HG03457 (cell line): Measurements from ENCODE around the gene ARHGEF25.
"Not testable (repeated sequence)": the region's sequence is repeated elsewhere in the genome, so short reads cannot be mapped to it uniquely, and the experiment has no call there.

Experiments used
- ATAC-seq: cut with Tn5 transposase; IDR thresholded peaks from one replicate; pipeline ENCODE4 v1.9.1; 2021; ENCODE audit warnings: moderate number of reproducible peaks; ENCODE audit not compliant: unreplicated experiment

ARHGEF25 gene

GRCh38 chr12:57611108-57611826 is at the start of gene ARHGEF25:
Gene ARHGEF25 (plus strand): TSS chr12:57611435. CDS start chr12:57611895, 460 bp downstream.
- ATAC-seq: no peak

GRCh38 chr12:57563358-57563757 is 47.9 kb upstream of the ARHGEF25 start:
- no peak for ATAC-seq

- no peak for ATAC-seq
These were observed 47.0 kb upstream of the ARHGEF25 start for GRCh38 chr12:57564178-57564740.

- no peak for ATAC-seq
These were observed 42.4 kb upstream of the ARHGEF25 start for GRCh38 chr12:57568838-57569237.

GRCh38 chr12:57569858-57570257 is 41.4 kb upstream of the ARHGEF25 start:
- ATAC-seq: no peak

GRCh38 chr12:57570438-57570837 is 40.8 kb upstream of the ARHGEF25 start:
- ATAC-seq: not testable (repeated sequence)

GRCh38 chr12:57571926-57572762 is 39.1 kb upstream of the ARHGEF25 start:
- no peak for ATAC-seq

- ATAC-seq: no peak
These were observed 36.4 kb upstream of the ARHGEF25 start for GRCh38 chr12:57574795-57575194.

- no peak for ATAC-seq
These were observed 35.2 kb upstream of the ARHGEF25 start for GRCh38 chr12:57575771-57576612.

- no peak for ATAC-seq
These were observed 34.5 kb upstream of the ARHGEF25 start for GRCh38 chr12:57576613-57577160.

- ATAC-seq: no peak
These were observed 33.1 kb upstream of the ARHGEF25 start for GRCh38 chr12:57577981-57578758.

GRCh38 chr12:57579011-57579410 is 32.2 kb upstream of the ARHGEF25 start:
- no peak for ATAC-seq

- ATAC-seq: no peak
These were observed 31.4 kb upstream of the ARHGEF25 start for GRCh38 chr12:57579677-57580465.

GRCh38 chr12:57580466-57580795 is 30.8 kb upstream of the ARHGEF25 start:
- no peak for ATAC-seq

GRCh38 chr12:57581802-57582201 is 29.4 kb upstream of the ARHGEF25 start:
- no peak for ATAC-seq

- ATAC-seq: no peak
These were observed 28.8 kb upstream of the ARHGEF25 start for GRCh38 chr12:57582440-57582839.

- peak; percentile 91 for ATAC-seq
These were observed 28.0 kb upstream of the ARHGEF25 start for GRCh38 chr12:57583008-57583831.

- no peak for ATAC-seq
These were observed 27.2 kb upstream of the ARHGEF25 start for GRCh38 chr12:57584050-57584449.
